Mammary epithelial cell (primary cell): ENCODE results near the gene RRAS.

Source experiments
- EZH2 ChIP-seq: IDR thresholded peaks from 2 replicates; pipeline ENCODE4 v1.6.1; 2012; ENCODE audit warnings: low read length, inconsistent platforms, borderline replicate concordance
- TF ChIP-seq, protein P1 (sequence below), 2 donors: IDR thresholded peaks in 1 of 2; conservative IDR thresholded peaks in 1 of 2; 2 replicates each; pipeline ENCODE4 v1.5.1; 2011 to 2012; ENCODE audit warnings: inconsistent platforms in 2 of 2, low read length in 2 of 2, mild to moderate bottlenecking in 2 of 2, control low read depth in 1 of 2, low read depth in 1 of 2; ENCODE audit not compliant: insufficient read depth in 1 of 2; ENCODE audit errors: extremely low read depth in 1 of 2

DNA sequence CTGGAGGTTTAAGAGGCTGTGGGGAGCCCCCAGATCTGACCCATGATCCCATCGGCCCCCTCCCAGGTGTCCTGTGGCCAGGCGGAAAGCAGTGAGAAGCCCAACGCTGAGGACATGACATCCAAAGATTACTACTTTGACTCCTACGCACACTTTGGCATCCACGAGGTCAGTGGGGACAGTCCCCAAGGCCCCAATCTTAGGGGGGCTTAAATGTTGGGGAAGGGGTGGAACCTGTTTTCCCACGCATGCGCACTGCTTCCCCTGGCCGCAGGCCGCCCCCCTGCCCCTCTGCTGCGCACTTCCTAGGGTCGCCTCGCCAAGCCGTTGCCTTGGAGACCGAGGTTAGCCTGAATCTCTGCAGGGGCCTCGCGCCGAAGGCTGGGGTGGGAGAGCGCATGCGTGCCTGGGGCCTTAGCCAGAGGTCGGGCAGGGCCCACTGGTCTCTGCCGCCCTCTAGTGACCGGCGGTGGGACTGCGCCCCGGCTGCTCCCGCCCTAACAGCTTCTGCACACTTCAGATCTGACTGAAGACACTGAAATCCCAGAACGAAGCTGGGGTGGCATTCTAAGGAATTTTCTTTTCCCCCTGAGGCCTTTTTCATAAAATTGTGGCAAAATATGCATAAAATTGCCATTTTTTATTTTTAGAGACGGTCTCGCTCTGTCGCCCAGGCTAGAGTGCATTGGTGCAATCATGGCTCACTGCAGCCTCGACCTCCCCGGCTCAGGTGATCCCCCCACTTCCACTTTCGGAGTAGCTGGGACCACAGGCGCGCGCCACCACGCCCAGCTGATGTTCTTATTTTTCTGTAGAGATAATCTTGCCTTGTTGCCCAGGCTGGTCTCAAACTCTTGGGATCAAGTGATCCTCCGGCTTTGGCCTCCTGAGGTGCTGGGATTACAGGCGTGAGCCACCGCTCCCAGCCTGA, 40.7 kb upstream of the RRAS start:
- TF ChIP-seq, protein P1, sequence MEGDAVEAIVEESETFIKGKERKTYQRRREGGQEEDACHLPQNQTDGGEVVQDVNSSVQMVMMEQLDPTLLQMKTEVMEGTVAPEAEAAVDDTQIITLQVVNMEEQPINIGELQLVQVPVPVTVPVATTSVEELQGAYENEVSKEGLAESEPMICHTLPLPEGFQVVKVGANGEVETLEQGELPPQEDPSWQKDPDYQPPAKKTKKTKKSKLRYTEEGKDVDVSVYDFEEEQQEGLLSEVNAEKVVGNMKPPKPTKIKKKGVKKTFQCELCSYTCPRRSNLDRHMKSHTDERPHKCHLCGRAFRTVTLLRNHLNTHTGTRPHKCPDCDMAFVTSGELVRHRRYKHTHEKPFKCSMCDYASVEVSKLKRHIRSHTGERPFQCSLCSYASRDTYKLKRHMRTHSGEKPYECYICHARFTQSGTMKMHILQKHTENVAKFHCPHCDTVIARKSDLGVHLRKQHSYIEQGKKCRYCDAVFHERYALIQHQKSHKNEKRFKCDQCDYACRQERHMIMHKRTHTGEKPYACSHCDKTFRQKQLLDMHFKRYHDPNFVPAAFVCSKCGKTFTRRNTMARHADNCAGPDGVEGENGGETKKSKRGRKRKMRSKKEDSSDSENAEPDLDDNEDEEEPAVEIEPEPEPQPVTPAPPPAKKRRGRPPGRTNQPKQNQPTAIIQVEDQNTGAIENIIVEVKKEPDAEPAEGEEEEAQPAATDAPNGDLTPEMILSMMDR (conservative IDR thresholded peaks at IDR 0.05 in 1 of 2, IDR thresholded peaks at IDR 0.05 in 1 of 2; ENCODE audit: extremely low read depth in 1 of 2, insufficient read depth in 1 of 2, low read depth in 1 of 2, low read length in 2 of 2), result peak; percentile 96 to 99
- no peak for TF ChIP-seq EZH2
